Sigmoid colon (tissue), 7 donors: Measurements from ENCODE around the gene DAPK1. TPM values are rescaled to one million over a fixed set of nuclear protein-coding genes. Genes with fewer than 3 reads are reported as not detected.

ENCODE experiments used
- DNase-seq: peaks from one replicate; pipeline ENCODE4 v3.0.0-alpha.2; 2019
- H3K27ac ChIP-seq, 4 donors: fragments of 200-600 bp; sonication (generic); one replicate each; pipeline ENCODE4 v1.5.1; 2016 to 2019; ENCODE audit warnings: mild to moderate bottlenecking in 1 of 4
- H3K27me3 ChIP-seq, 3 donors: fragments of 200-600 bp; sonication (generic); one replicate each; pipeline ENCODE4 v1.5.1; 2019; ENCODE audit warnings: mild to moderate bottlenecking in 1 of 3
- H3K36me3 ChIP-seq, 4 donors: fragments of 200-600 bp; sonication (generic); one replicate each; pipeline ENCODE4 v1.5.1; 2016 to 2019
- H3K4me1 ChIP-seq, 4 donors: fragments of 200-600 bp; sonication (generic); one replicate each; pipeline ENCODE4 v1.5.1; 2017 to 2019
- H3K4me3 ChIP-seq, 4 donors: fragments of 200-600 bp; sonication (generic); one replicate each; pipeline ENCODE4 v1.5.1; 2017 to 2019; ENCODE audit warnings: mild to moderate bottlenecking in 2 of 4, moderate library complexity in 1 of 4
- H3K9me3 ChIP-seq, 4 donors: fragments of 200-600 bp in 3 of 4; sonication (generic) in 3 of 4; one replicate each; pipeline versions ENCODE4 v1.5.1 to v1.6.1; 2013 to 2019
- EP300 ChIP-seq, 4 donors: sonication (generic); formaldehyde crosslinking; IDR thresholded peaks; one replicate each; pipeline ENCODE4 v1.6.1; 2017; ENCODE audit warnings: antibody characterized with exemption in 4 of 4
- POLR2A ChIP-seq, 2 donors: fragments of 450-650 bp; IDR thresholded peaks; one replicate each; pipeline ENCODE4 v1.6.1; 2016; ENCODE audit warnings: antibody characterized with exemption in 2 of 2, mild to moderate bottlenecking in 2 of 2, moderate library complexity in 2 of 2
- POLR2AphosphoS5 ChIP-seq, 4 donors: sonication (generic); formaldehyde crosslinking; IDR thresholded peaks; one replicate each; pipeline ENCODE4 v1.6.1; 2017; ENCODE audit warnings: antibody characterized with exemption in 4 of 4
- WGBS, 2 donors: extraction: QIAGEN DNeasy Blood & Tissue Kit; methylation state at CpG; one replicate each; pipeline ENCODE4 v1.1.7; 2013; 5-methylcytosine and 5-hydroxymethylcytosine counted together
- intact Hi-C: fragments of 100-400 bp; cut with DNase I; formaldehyde crosslinking; loops from one replicate; pipeline ENCODE4 v1.15.1; 2023
- polyA plus RNA-seq, 3 donors: library from polyadenylated mRNA; stranded (reverse); fragments of 200-250 nt; gene quantifications; one replicate each; pipeline ENCODE4 v1.2.3, GENCODE V29; 2013
- total RNA-seq, 4 donors: library from RNA; depleted of rRNA; stranded (reverse); fragments of >200 nt; gene quantifications; one replicate each; pipeline ENCODE4 v1.1.0, GENCODE V29; 2016
- TF ChIP-seq, protein P1 (sequence below), 4 experiments: fragments of 450-650 bp in 3 of 4; fragments of 200-600 bp in 1 of 4; IDR thresholded peaks; one replicate each; pipeline ENCODE4 v1.5.1; 2016 to 2019; ENCODE audit warnings: antibody characterized with exemption in 4 of 4, mild to moderate bottlenecking in 3 of 4, moderate library complexity in 2 of 4
- donor health status: healthy with polysubstance abuse.
- donor health status: Bipolar disorder and iron deficiency.
- donor health status: healthy.

Gene DAPK1
- total and polyA plus RNA-seq, 7 donors = 4.8 to 92.5 (median 78.1) TPM

DNA sequence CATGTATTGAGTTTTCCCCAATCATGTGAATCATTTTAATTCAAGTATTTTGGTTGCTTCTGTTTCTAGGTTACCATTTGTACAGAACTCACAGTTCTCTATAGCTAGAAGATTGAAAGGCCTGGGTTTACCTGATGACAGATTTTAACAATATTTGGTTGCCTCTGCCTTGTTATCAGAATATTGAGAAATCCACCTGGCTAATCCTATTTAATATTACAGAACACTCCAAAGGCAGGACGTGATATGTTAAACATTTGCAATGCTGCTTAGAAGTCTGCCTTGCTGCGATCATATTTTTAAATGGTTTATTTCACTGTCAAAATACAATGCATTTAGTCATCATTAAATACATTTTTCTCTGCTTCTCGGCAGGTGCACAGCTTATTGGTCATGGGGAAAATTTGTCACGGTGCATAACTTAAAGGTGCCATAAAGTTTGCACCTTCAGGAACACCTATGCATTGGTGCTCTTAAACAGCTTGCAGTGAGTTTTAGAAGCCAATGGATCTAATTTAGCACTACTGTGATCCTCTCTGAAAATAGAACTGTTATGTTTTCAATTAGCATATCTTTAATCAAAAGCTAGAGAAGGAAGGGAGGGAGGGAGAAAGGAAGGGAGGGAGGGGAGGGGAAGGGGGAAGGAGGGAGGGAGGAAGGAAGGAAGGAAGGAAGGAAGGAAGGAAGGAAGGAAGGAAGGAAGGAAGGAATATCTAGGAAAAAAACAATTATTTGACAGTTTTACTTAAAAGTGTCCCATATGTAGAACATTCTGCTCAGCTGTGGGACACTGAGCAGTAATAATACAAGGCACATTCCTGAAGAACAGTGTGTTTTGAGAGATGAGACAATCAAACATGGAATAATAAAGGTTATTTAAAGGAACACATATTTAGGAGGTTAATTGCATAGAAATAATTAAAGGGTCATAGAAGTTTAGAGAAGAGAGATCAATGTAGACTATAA, 15.5 kb upstream of the DAPK1 start:
- TF ChIP-seq, protein P1, sequence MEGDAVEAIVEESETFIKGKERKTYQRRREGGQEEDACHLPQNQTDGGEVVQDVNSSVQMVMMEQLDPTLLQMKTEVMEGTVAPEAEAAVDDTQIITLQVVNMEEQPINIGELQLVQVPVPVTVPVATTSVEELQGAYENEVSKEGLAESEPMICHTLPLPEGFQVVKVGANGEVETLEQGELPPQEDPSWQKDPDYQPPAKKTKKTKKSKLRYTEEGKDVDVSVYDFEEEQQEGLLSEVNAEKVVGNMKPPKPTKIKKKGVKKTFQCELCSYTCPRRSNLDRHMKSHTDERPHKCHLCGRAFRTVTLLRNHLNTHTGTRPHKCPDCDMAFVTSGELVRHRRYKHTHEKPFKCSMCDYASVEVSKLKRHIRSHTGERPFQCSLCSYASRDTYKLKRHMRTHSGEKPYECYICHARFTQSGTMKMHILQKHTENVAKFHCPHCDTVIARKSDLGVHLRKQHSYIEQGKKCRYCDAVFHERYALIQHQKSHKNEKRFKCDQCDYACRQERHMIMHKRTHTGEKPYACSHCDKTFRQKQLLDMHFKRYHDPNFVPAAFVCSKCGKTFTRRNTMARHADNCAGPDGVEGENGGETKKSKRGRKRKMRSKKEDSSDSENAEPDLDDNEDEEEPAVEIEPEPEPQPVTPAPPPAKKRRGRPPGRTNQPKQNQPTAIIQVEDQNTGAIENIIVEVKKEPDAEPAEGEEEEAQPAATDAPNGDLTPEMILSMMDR (IDR thresholded peaks at IDR 0.05) = no peak
- no peak for TF ChIP-seq POLR2AphosphoS5 (IDR thresholded peaks at IDR 0.05)
- H3K9me3 ChIP-seq = no peaks in the 10 kb centered on the region
- no peak overlapping the region for H3K4me3 ChIP-seq
- no peak overlapping the region for H3K27ac ChIP-seq
- no peak for DNase-seq
- 81 to 86% methylated on average over 4 of the region's 4 CpGs for WGBS, 2 donors
- no peaks in the 10 kb centered on the region for H3K36me3 ChIP-seq
- no peaks in the 10 kb centered on the region for H3K27me3 ChIP-seq
- intact Hi-C loops = no loop called here
- H3K4me1 ChIP-seq = no peaks in the 10 kb centered on the region

- intact Hi-C loops = no loop called here
- no peak overlapping the region for H3K4me3 ChIP-seq
- no peak for DNase-seq
- no peaks in the 10 kb centered on the region for H3K9me3 ChIP-seq
- H3K27ac ChIP-seq = no peak overlapping the region
- H3K27me3 ChIP-seq = no peaks in the 10 kb centered on the region
- TF ChIP-seq POLR2A (IDR thresholded peaks at IDR 0.05) (no peak), EP300 (IDR thresholded peaks at IDR 0.05) (no peak), POLR2AphosphoS5 (IDR thresholded peaks at IDR 0.05) (no peak)
- TF ChIP-seq, protein P1 (IDR thresholded peaks at IDR 0.05) = no peak
- no peaks in the 10 kb centered on the region for H3K4me1 ChIP-seq
- H3K36me3 ChIP-seq = no peaks in the 10 kb centered on the region
These were observed 7.4 kb upstream of the DAPK1 start for GRCh38 chr9:87490225-87490624.

DNA sequence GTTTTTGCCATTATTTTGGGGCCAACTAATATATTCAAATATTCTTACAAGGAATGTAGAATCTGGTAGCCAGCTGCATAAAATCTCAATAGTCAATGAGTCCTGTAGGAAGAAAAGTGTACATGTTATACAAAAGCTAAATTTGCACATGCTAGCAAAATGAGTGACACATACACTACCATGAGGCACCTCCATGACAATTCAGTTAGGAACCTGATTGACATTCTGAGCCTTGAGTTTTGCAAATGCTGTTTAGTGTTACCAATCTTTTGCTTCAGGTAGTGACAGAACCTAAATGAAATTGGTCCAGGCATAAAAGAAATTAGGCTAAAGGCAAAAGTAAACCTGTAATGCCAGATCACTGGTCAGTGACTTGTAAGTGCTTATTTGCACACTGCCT, 6.8 kb upstream of the DAPK1 start:
- no peaks in the 10 kb centered on the region for H3K27me3 ChIP-seq

GRCh38 chr9:87491523-87491922, 6.1 kb upstream of the DAPK1 start:
- Histone ChIP-seq H3K27me3 (no peaks in the 10 kb centered on the region), H3K4me1 (no peaks in the 10 kb centered on the region), H3K27ac (no peak overlapping the region), H3K9me3 (no peaks in the 10 kb centered on the region), H3K36me3 (no peaks in the 10 kb centered on the region), H3K4me3 (no peak overlapping the region)
- intact Hi-C loops = no loop called here
- DNase-seq = no peak
- TF ChIP-seq POLR2A (IDR thresholded peaks at IDR 0.05) = no peak
- no peak for TF ChIP-seq EP300 (IDR thresholded peaks at IDR 0.05)
- no peak for TF ChIP-seq POLR2AphosphoS5 (IDR thresholded peaks at IDR 0.05)
- TF ChIP-seq, protein P1 (IDR thresholded peaks at IDR 0.05) = no peak
- WGBS, 2 donors = 64 to 71% methylated on average over 3 of the region's 3 CpGs

More for the DNA sequence above, 6.8 kb upstream of the DAPK1 start:
- Histone ChIP-seq H3K4me1 (no peaks in the 10 kb centered on the region), H3K4me3 (no peak overlapping the region), H3K27ac (no peak overlapping the region), H3K36me3 (no peaks in the 10 kb centered on the region), H3K9me3 (no peaks in the 10 kb centered on the region)
- intact Hi-C loops = no loop called here
- no peak for DNase-seq
- no peak for TF ChIP-seq EP300 (IDR thresholded peaks at IDR 0.05)

DNA sequence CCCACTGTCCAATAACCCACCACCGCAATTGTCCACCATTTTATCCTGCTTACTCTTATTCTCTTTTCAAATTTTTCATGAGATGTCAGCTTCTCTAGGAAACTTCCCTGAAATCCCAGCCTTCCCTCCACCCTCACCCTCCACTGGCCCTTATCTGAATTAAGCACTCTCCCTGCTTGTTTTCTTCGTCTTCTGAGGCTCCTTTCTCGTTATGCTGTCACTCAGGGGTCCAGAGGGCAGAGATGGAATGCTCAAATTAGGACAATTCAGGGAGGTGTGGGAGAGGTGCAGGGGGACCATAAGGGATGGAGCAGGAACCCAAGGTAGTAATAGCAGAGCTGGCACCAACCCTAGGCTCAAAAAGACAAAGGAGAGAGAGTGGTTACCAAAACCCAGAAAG, 5.0 kb upstream of the DAPK1 start:
- H3K27ac ChIP-seq = no peak overlapping the region
- H3K36me3 ChIP-seq = no peaks in the 10 kb centered on the region
- no peaks in the 10 kb centered on the region for H3K9me3 ChIP-seq
- intact Hi-C loops = no loop called here
- H3K4me3 ChIP-seq = no peak overlapping the region
- DNase-seq = no peak
- H3K4me1 ChIP-seq = peaks cover 0 to 5% (median 0%) of the 10 kb centered on the region in 4 donors
- WGBS, 2 donors = 60 to 62% methylated on average over 3 of the region's 3 CpGs
- TF ChIP-seq POLR2A (IDR thresholded peaks at IDR 0.05) (no peak), POLR2AphosphoS5 (IDR thresholded peaks at IDR 0.05) (no peak), EP300 (IDR thresholded peaks at IDR 0.05) (no peak)
- TF ChIP-seq, protein P1 (IDR thresholded peaks at IDR 0.05) = no peak
- H3K27me3 ChIP-seq = no peaks in the 10 kb centered on the region
